ENCODE data around the gene MEX3D.
"Not testable (repeated sequence)": the region's sequence is repeated elsewhere in the genome, so short reads cannot be mapped to it uniquely, and the experiment has no call there.

Gene MEX3D

DNA sequence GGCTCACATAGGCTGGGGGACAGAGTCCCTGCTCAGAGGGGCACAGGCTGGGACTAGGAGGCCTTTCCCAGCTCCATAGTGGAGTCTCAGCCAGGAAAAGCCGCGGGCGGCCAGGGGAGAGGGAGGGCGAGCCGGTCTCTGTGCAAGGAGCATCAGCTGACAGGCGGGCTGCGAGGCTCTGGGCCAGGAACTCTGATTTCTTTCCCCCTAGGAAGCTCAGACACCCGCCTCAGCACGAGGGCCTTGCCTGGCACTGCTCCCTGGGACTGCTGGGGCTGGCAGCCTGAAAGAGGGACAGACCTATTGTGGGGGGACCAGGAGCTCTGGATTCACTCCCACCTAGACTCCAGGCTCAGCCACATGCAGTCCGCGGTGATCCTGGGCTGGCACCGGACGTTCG lies 46.5 kb downstream of the MEX3D start:
- H3K27me3 ChIP-seq (ENCODE audit: insufficient read depth, low read length, poor library complexity) = no peaks in the 10 kb centered on the region
- H3K79me2 ChIP-seq (ENCODE audit: insufficient read depth, low read length) = no peaks in the 10 kb centered on the region
- H3K9me3 ChIP-seq (ENCODE audit: insufficient read depth, low read length, severe bottlenecking) = no peaks in the 10 kb centered on the region
- DNase-seq (no peak), ATAC-seq (ENCODE audit: insufficient read depth, low read depth) (no peak)
- no peaks in the 10 kb centered on the region for H3K4me1 ChIP-seq (ENCODE audit: insufficient read depth, low read length)
- no peaks in the 10 kb centered on the region for H4K20me1 ChIP-seq (ENCODE audit: insufficient read depth, low read length)
- TF ChIP-seq EZH2 (IDR thresholded peaks at IDR 0.05; ENCODE audit: borderline replicate concordance, low read depth, low read length, severe bottlenecking) (no peak), CTCF (IDR thresholded peaks at IDR 0.05; ENCODE audit: borderline replicate concordance, extremely low read depth, low read length, poor library complexity, severe bottlenecking) (no peak)
- H3K4me2 ChIP-seq (ENCODE audit: insufficient read depth, low read length) = no peak overlapping the region
- H2AFZ ChIP-seq (ENCODE audit: low read depth, low read length) = no peak overlapping the region
- H3K9ac ChIP-seq (ENCODE audit: low read depth, low read length) = no peak overlapping the region
- H3K36me3 ChIP-seq (ENCODE audit: insufficient read depth, low read length) = no peaks in the 10 kb centered on the region
- H3K27ac ChIP-seq (ENCODE audit: low read length) = no peak overlapping the region
- H3K4me3 ChIP-seq (ENCODE audit: low read depth in 1 of 2, low read length in 2 of 2) = no peak overlapping the region

DNA sequence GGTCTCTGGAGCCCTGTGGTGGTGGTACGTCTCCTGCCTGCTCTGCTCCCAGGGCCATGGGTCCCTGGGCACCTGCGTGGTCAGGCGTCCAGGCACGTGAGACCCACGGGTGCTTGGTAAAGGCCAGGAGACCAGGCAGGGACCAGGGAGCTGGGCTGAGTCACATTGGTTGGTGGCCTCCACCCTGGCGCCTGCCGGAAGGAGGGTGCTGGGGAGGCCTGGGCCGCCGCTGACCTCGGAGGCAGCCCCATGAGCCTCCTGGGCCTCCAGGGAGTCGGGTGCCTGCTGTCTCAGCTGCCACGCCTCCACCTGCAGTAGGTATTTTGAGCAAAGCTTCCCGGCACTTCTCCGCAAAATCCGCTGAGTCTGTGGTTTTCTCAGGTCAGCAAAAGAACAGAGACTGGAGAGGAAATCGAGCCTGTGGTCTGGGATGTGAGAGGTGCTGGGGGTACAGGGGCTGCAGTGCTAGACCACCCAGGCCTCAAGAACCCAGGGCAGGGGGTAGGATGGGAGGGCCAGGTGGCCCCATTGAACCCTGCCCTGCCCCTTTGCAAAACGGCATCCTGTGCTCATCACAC lies 47.8 kb downstream of the MEX3D start:
- Histone ChIP-seq H3K27ac (ENCODE audit: low read length) (no peak overlapping the region), H3K9me3 (ENCODE audit: insufficient read depth, low read length, severe bottlenecking) (no peaks in the 10 kb centered on the region), H3K4me2 (ENCODE audit: insufficient read depth, low read length) (no peak overlapping the region), H3K4me3 (ENCODE audit: low read depth in 1 of 2, low read length in 2 of 2) (no peak overlapping the region), H3K79me2 (ENCODE audit: insufficient read depth, low read length) (no peaks in the 10 kb centered on the region), H4K20me1 (ENCODE audit: insufficient read depth, low read length) (no peaks in the 10 kb centered on the region), H3K9ac (ENCODE audit: low read depth, low read length) (no peak overlapping the region), H3K4me1 (ENCODE audit: insufficient read depth, low read length) (no peaks in the 10 kb centered on the region), H3K27me3 (ENCODE audit: insufficient read depth, low read length, poor library complexity) (no peaks in the 10 kb centered on the region), H2AFZ (ENCODE audit: low read depth, low read length) (no peak overlapping the region), H3K36me3 (ENCODE audit: insufficient read depth, low read length) (no peaks in the 10 kb centered on the region)
- ATAC-seq (ENCODE audit: insufficient read depth, low read depth) = no peak
- DNase-seq = no peak
- TF ChIP-seq EZH2 (IDR thresholded peaks at IDR 0.05; ENCODE audit: borderline replicate concordance, low read depth, low read length, severe bottlenecking) = no peak
- no peak for TF ChIP-seq CTCF (IDR thresholded peaks at IDR 0.05; ENCODE audit: borderline replicate concordance, extremely low read depth, low read length, poor library complexity, severe bottlenecking)

GRCh38 chr19:1519802-1520201 lies 48.3 kb downstream of the MEX3D start:
- not testable (repeated sequence) for H3K4me3 ChIP-seq (ENCODE audit: low read depth in 1 of 2, low read length in 2 of 2); H3K9ac ChIP-seq (ENCODE audit: low read depth, low read length); ATAC-seq (ENCODE audit: insufficient read depth, low read depth); H4K20me1 ChIP-seq (ENCODE audit: insufficient read depth, low read length); H3K9me3 ChIP-seq (ENCODE audit: insufficient read depth, low read length, severe bottlenecking); H3K27me3 ChIP-seq (ENCODE audit: insufficient read depth, low read length, poor library complexity); H3K79me2 ChIP-seq (ENCODE audit: insufficient read depth, low read length); H3K36me3 ChIP-seq (ENCODE audit: insufficient read depth, low read length); H2AFZ ChIP-seq (ENCODE audit: low read depth, low read length); DNase-seq; H3K4me2 ChIP-seq (ENCODE audit: insufficient read depth, low read length); H3K27ac ChIP-seq (ENCODE audit: low read length); H3K4me1 ChIP-seq (ENCODE audit: insufficient read depth, low read length)

DNA sequence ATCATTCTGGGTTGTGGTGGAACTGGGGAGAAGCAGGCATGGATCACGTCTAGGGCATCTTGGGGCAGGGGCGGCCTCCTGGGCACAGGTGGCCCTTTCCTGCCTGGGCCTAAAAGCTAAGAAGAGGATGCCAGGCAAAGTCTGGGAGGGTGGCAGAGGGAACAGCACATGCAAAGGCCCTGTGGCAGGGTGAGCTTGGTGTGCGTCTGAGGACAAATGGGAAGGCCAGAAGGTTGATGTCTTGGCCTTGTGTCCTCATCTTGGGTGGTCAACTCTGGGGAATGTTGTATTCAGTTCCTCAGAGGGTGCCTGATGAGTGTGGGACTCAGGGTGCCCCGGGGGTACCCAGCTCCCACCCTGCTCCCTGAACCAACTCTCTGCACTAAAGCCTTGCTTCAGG lies 49.7 kb downstream of the MEX3D start:
- Histone ChIP-seq H3K4me2 (ENCODE audit: insufficient read depth, low read length) (no peak overlapping the region), H3K79me2 (ENCODE audit: insufficient read depth, low read length) (no peaks in the 10 kb centered on the region), H4K20me1 (ENCODE audit: insufficient read depth, low read length) (no peaks in the 10 kb centered on the region; the same call in 1 of the 2 replicates), H2AFZ (ENCODE audit: low read depth, low read length) (no peak overlapping the region), H3K27me3 (ENCODE audit: insufficient read depth, low read length, poor library complexity) (no peaks in the 10 kb centered on the region), H3K27ac (ENCODE audit: low read length) (no peak overlapping the region), H3K9me3 (ENCODE audit: insufficient read depth, low read length, severe bottlenecking) (no peaks in the 10 kb centered on the region), H3K9ac (ENCODE audit: low read depth, low read length) (no peak overlapping the region), H3K4me3 (ENCODE audit: low read depth in 1 of 2, low read length in 2 of 2) (no peak overlapping the region), H3K4me1 (ENCODE audit: insufficient read depth, low read length) (no peaks in the 10 kb centered on the region), H3K36me3 (ENCODE audit: insufficient read depth, low read length) (no peaks in the 10 kb centered on the region)
- ATAC-seq (ENCODE audit: insufficient read depth, low read depth) (no peak), DNase-seq (no peak)
- no peak for TF ChIP-seq CTCF (IDR thresholded peaks at IDR 0.05; ENCODE audit: borderline replicate concordance, extremely low read depth, low read length, poor library complexity, severe bottlenecking)
- TF ChIP-seq EZH2 (IDR thresholded peaks at IDR 0.05; ENCODE audit: borderline replicate concordance, low read depth, low read length, severe bottlenecking) = no peak
